ENCODE measurements around the gene DOK1.
"Not testable (repeated sequence)": the region's sequence is repeated elsewhere in the genome, so short reads cannot be mapped to it uniquely, and the experiment has no call there.

Gene DOK1

GRCh38 chr2:74548900-74549826, 5.4 kb upstream of the DOK1 start:
- DNase-seq (ENCODE audit: low spot score) = peak; percentile 29

- no peak for DNase-seq (ENCODE audit: low spot score)
Observed at GRCh38 chr2:74550231-74550630, 4.3 kb upstream of the DOK1 start.

GRCh38 chr2:74551530-74551929, 3.0 kb upstream of the DOK1 start:
- DNase-seq (ENCODE audit: low spot score) = no peak

- DNase-seq (ENCODE audit: low spot score) = no peak
Observed at GRCh38 chr2:74551942-74552913, 2.3 kb upstream of the DOK1 start.

GRCh38 chr2:74552914-74553811, 1.4 kb upstream of the DOK1 start:
- no peak for DNase-seq (ENCODE audit: low spot score)

GRCh38 chr2:74554820-74555531, 456 bp downstream of the DOK1 start:
- peak; percentile 35 for DNase-seq (ENCODE audit: low spot score)

GRCh38 chr2:74555610-74556103, 1.1 kb downstream of the DOK1 start:
- no peak for DNase-seq (ENCODE audit: low spot score)

GRCh38 chr2:74556159-74556558, 1.6 kb downstream of the DOK1 start:
- DNase-seq (ENCODE audit: low spot score) = no peak

GRCh38 chr2:74556831-74557370, 2.4 kb downstream of the DOK1 start:
- DNase-seq (ENCODE audit: low spot score) = no peak

- DNase-seq (ENCODE audit: low spot score) = no peak
Observed at GRCh38 chr2:74558284-74559230, 4.0 kb downstream of the DOK1 start.

- no peak for DNase-seq (ENCODE audit: low spot score)
Observed at GRCh38 chr2:74559912-74560311, 5.4 kb downstream of the DOK1 start.

GRCh38 chr2:74560591-74560990, 6.1 kb downstream of the DOK1 start:
- no peak for DNase-seq (ENCODE audit: low spot score)

GRCh38 chr2:74561022-74561421, 6.5 kb downstream of the DOK1 start:
- not testable (repeated sequence) for DNase-seq (ENCODE audit: low spot score)

GRCh38 chr2:74562126-74562775, 7.7 kb downstream of the DOK1 start:
- DNase-seq (ENCODE audit: low spot score) = no peak

- no peak for DNase-seq (ENCODE audit: low spot score)
Observed at GRCh38 chr2:74564222-74564621, 9.7 kb downstream of the DOK1 start.

- DNase-seq (ENCODE audit: low spot score) = no peak
Observed at GRCh38 chr2:74566076-74566753, 11.7 kb downstream of the DOK1 start.

GRCh38 chr2:74566754-74567085, 12.2 kb downstream of the DOK1 start:
- DNase-seq (ENCODE audit: low spot score) = no peak

GRCh38 chr2:74567881-74568280, 13.4 kb downstream of the DOK1 start:
- DNase-seq (ENCODE audit: low spot score) = no peak
